HCT116 (cell line): ENCODE data around the gene MINK1.

ENCODE experiments used
- ELF1 ChIP-seq: IDR thresholded peaks from 2 replicates; pipeline ENCODE4 v1.6.1; 2012; ENCODE audit warnings: low read depth, borderline replicate concordance
- MAX ChIP-seq: IDR thresholded peaks from 2 replicates; pipeline ENCODE4 v1.6.1; 2012

GRCh38 chr17:4816826-4817225 is 16.3 kb upstream of the MINK1 start:
- TF ChIP-seq MAX = no peak
- no peak for TF ChIP-seq ELF1
